ENCODE results near the gene SLCO2B1.

Gene SLCO2B1

GRCh38 chr11:75200051-75200450, 49.1 kb downstream of the SLCO2B1 start:
- POLR2A ChIA-PET, result no interaction called here
- no peaks in the 10 kb centered on the region for H3K36me3 ChIP-seq (ENCODE audit: control insufficient read depth in 2 of 2, insufficient read depth in 1 of 2, low read length in 2 of 2)
- H3K4me3 ChIP-seq (ENCODE audit: low read depth, low read length), result no peak overlapping the region
- H3K4me1 ChIP-seq (ENCODE audit: control insufficient read depth, insufficient read depth, low read length), result no peaks in the 10 kb centered on the region
- H3K9me3 ChIP-seq (ENCODE audit: control insufficient read depth, insufficient read depth, low read depth, low read length), result no peaks in the 10 kb centered on the region
- TF ChIP-seq ZNF18 (tag by site-specific recombination; IDR thresholded peaks at IDR 0.05), result no peak
- no peak for TF ChIP-seq PATZ1 (tag by site-specific recombination; IDR thresholded peaks at IDR 0.05)
- no peak overlapping the region for H3K27ac ChIP-seq (ENCODE audit: extremely low read depth, low read depth, low read length)
- CTCF ChIA-PET, result interaction anchor here (0.7 to 0.9 kb wide), 2 partner anchors 59 to 117 kb away, joined by 3 to 4 read pairs; no protein-coding TSS in a partner anchor

- CTCF ChIA-PET, result interaction anchor here (0.7 to 8.3 kb wide), 2 partner anchors 59 to 117 kb away, joined by 3 to 298 read pairs; no protein-coding TSS in a partner anchor
- no peak overlapping the region for H3K27ac ChIP-seq (ENCODE audit: extremely low read depth, low read depth, low read length)
- TF ChIP-seq KLF17 (tag by site-specific recombination; IDR thresholded peaks at IDR 0.05) (no peak), ZNF473 (tag by site-specific recombination; IDR thresholded peaks at IDR 0.05) (no peak), ZNF514 (tag by site-specific recombination; IDR thresholded peaks at IDR 0.05) (no peak), INSM2 (tag by site-specific recombination; IDR thresholded peaks at IDR 0.05) (no peak), SALL2 (tag by site-specific recombination; IDR thresholded peaks at IDR 0.05; ENCODE audit: borderline replicate concordance) (no peak), ZNF529 (tag by site-specific recombination; IDR thresholded peaks at IDR 0.05; ENCODE audit: insufficient replicate concordance) (no peak), ZNF280C (tag by site-specific recombination; IDR thresholded peaks at IDR 0.05) (no peak), OSR2 (tag by site-specific recombination; IDR thresholded peaks at IDR 0.05) (no peak), ZNF654 (tag by site-specific recombination; IDR thresholded peaks at IDR 0.05; ENCODE audit: low read depth) (no peak), ZNF747 (tag by site-specific recombination; IDR thresholded peaks at IDR 0.05) (no peak), GFI1B (tag by site-specific recombination; IDR thresholded peaks at IDR 0.05) (no peak), ZNF266 (tag by site-specific recombination; IDR thresholded peaks at IDR 0.05; ENCODE audit: low read depth) (no peak), ZNF394 (tag by site-specific recombination; IDR thresholded peaks at IDR 0.05; ENCODE audit: borderline replicate concordance) (no peak), ZNF146 (tag by site-specific recombination; IDR thresholded peaks at IDR 0.05) (no peak), ZNF558 (tag by site-specific recombination; IDR thresholded peaks at IDR 0.05) (no peak), ZNF645 (tag by site-specific recombination; IDR thresholded peaks at IDR 0.05) (no peak), PRDM1 (tag by site-specific recombination; IDR thresholded peaks at IDR 0.05) (no peak), ZNF10 (tag by site-specific recombination; IDR thresholded peaks at IDR 0.05) (no peak), ZEB2 (tag by site-specific recombination; IDR thresholded peaks at IDR 0.05) (no peak), ZNF658 (tag by site-specific recombination; IDR thresholded peaks at IDR 0.05) (no peak)
Observed at GRCh38 chr11:75200531-75200930, 49.6 kb downstream of the SLCO2B1 start.

More at GRCh38 chr11:75200531-75200930, 49.6 kb downstream of the SLCO2B1 start:
- H3K4me1 ChIP-seq (ENCODE audit: control insufficient read depth, insufficient read depth, low read length), result no peaks in the 10 kb centered on the region
- H3K4me3 ChIP-seq (ENCODE audit: low read depth, low read length), result no peak overlapping the region
- H3K9me3 ChIP-seq (ENCODE audit: control insufficient read depth, insufficient read depth, low read depth, low read length), result no peaks in the 10 kb centered on the region
- POLR2A ChIA-PET, result no interaction called here
- no peaks in the 10 kb centered on the region for H3K36me3 ChIP-seq (ENCODE audit: control insufficient read depth in 2 of 2, insufficient read depth in 1 of 2, low read length in 2 of 2)

All from HEK293 (cell line).